ENCODE results near the gene SH2D2A. TPM values are rescaled to one million over a fixed set of nuclear protein-coding genes. Genes with fewer than 3 reads are reported as not detected.

The SH2D2A gene
- total and polyA plus RNA-seq, 9 of the 15 experiments (the other 6 are each of a cell fraction or from before 2014, with no cell fraction given) = 0.89 to 33.6 (median 6.9) TPM

- CTCF ChIA-PET (ENCODE audit: low intra/inter-chr PET ratio) = no interaction called here
- Histone ChIP-seq H3K4me2 (ENCODE audit: insufficient read depth, low read length) (no peak overlapping the region), H4K20me1 (replicated peaks; ENCODE audit: control insufficient read depth, insufficient read depth, low read length) (no peaks in the 10 kb centered on the region), H2AFZ (ENCODE audit: low read depth, low read length) (peak overlapping the region; percentile 71), H3K9me1 (ENCODE audit: control insufficient read depth, insufficient read depth, low read length) (no peaks in the 10 kb centered on the region), H3K4me3 (no peak overlapping the region), H3K9me3 (replicated peaks; ENCODE audit: control insufficient read depth, insufficient read depth, low read depth, low read length) (no peaks in the 10 kb centered on the region), H3K4me1 (replicated peaks in 1 of 2; ENCODE audit: control insufficient read depth in 2 of 2, insufficient read depth in 2 of 2, low read length in 2 of 2) (peaks cover 0 to 2% of the 10 kb centered on the region in 2 experiments; a peak in 1 of 5 replicates), H3K79me2 (ENCODE audit: control insufficient read depth, insufficient read depth, low read length) (no peaks in the 10 kb centered on the region), H3K36me3 (ENCODE audit: control insufficient read depth, insufficient read depth, low read length) (no peaks in the 10 kb centered on the region), H3K27me3 (ENCODE audit: control insufficient read depth in 2 of 2, insufficient read depth in 2 of 2, low read length in 2 of 2) (peaks cover 11 to 25% of the 10 kb centered on the region in 2 experiments; a peak in 4 of 5 replicates), H3K27ac (ENCODE audit: extremely low read depth, low read depth, low read length) (no peak overlapping the region), H3K9ac (ENCODE audit: insufficient read depth in 1 of 2, low read depth in 2 of 2, low read length in 2 of 2) (peak overlapping the region in 1 of 2 experiments; percentile 66; a peak in 2 of 4 replicates)
- no peak; the same call in 2 of the 3 replicates for ATAC-seq
- BruUV-seq (replicated peaks) = no TSS peak
- intact Hi-C loops (cut with micrococcal nuclease) = no loop called here
- POLR2A ChIA-PET = interaction anchor here (0.6 to 0.8 kb wide), 2 partner anchors 31 to 77 kb away, joined by 4 to 5 read pairs; partner anchors contain the start of gene HDGF
- 31% methylated on average over 17 of the region's 18 CpGs for WGBS (ENCODE audit: insufficient coverage, low coverage, missing lambda C conversion rate)
- DNase-seq (ENCODE audit: extremely low read depth in 1 of 4, low spot score in 3 of 4) = no peak
- no peak for FAIRE-seq
- in situ Hi-C loops (cut with MboI) = no loop called here
- TF ChIP-seq NRF1 (conservative IDR thresholded peaks at IDR 0.05 in 1 of 2, IDR thresholded peaks at IDR 0.05 in 1 of 2) (peak; percentile 55 to 67), ZBTB33 (CRISPR knock-in tag; IDR thresholded peaks at IDR 0.05) (0 out of 2 replicates have a peak, but pooled peaks have one; percentile 31), ZNF12 (CRISPR knock-in tag; IDR thresholded peaks at IDR 0.05) (no peak)
Measured at GRCh38 chr1:156828400-156829124, 11.9 kb upstream of the SH2D2A start.

Data from K562 (cell line).